Osteocyte (in vitro differentiated cells): ENCODE results near the gene MYPOP. TPM values are rescaled to one million over a fixed set of nuclear protein-coding genes. Genes with fewer than 3 reads are reported as not detected.

Experiments
- DNase-seq: peaks from one replicate; pipeline ENCODE4 v3.0.0; 2021; ENCODE audit warnings: mixed read lengths; ENCODE audit not compliant: unreplicated experiment; ENCODE audit errors: extremely low spot score
- H3K27ac Mint-ChIP-seq: one replicate; pipeline ENCODE4 v1.8.0; 2021; ENCODE audit warnings: mild to moderate bottlenecking, mixed read lengths; ENCODE audit not compliant: unreplicated experiment
- H3K27me3 Mint-ChIP-seq: one replicate; pipeline ENCODE4 v1.8.0; 2021; ENCODE audit warnings: mixed read lengths; ENCODE audit not compliant: unreplicated experiment
- H3K36me3 Mint-ChIP-seq: one replicate; pipeline ENCODE4 v1.8.0; 2021; ENCODE audit warnings: mixed read lengths; ENCODE audit not compliant: unreplicated experiment
- H3K4me1 Mint-ChIP-seq: one replicate; pipeline ENCODE4 v1.8.0; 2021; ENCODE audit warnings: mixed read lengths; ENCODE audit not compliant: unreplicated experiment
- H3K4me3 Mint-ChIP-seq: one replicate; pipeline ENCODE4 v1.8.0; 2021; ENCODE audit warnings: mild to moderate bottlenecking, moderate library complexity, mixed read lengths; ENCODE audit not compliant: unreplicated experiment
- H3K9me3 Mint-ChIP-seq: one replicate; pipeline ENCODE4 v1.8.0; 2021; ENCODE audit warnings: mixed read lengths; ENCODE audit not compliant: unreplicated experiment
- total RNA-seq: library from RNA; stranded (reverse); gene quantifications from 2 replicates; pipeline ENCODE4 v1.2.1, GENCODE V29; 2021
- TF ChIP-seq, protein P1 (sequence below): fragments of 200-600 bp; sonication (generic); IDR thresholded peaks from 2 replicates; pipeline ENCODE4 v1.5.0; 2021; ENCODE audit warnings: antibody characterized with exemption, mild to moderate bottlenecking, moderate library complexity

The MYPOP gene
- total RNA-seq, 1 donor from 2014 or later: 10.4 TPM

DNA sequence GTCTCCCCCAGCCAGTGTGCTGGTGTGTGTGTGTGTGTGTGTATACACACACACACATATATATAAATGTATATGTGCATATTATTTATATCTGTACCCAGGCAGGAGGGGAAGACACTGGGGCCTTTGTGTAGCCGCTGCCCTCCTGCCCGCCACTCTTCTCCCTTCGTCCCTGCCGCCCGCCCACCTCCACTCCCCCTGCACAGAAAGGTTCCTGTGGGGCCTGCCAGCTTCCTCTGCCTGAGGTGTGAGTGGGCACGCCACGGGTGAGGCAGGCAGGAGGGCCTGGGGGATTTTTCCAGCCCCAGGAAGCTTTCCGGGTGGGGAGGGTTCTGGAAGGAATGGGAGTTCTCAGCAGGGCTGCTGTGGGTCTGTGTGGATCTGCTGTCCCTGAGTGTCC lies 23.4 kb downstream of the MYPOP start:
- no peak overlapping the region for H3K4me3 Mint-ChIP-seq
- TF ChIP-seq, protein P1, sequence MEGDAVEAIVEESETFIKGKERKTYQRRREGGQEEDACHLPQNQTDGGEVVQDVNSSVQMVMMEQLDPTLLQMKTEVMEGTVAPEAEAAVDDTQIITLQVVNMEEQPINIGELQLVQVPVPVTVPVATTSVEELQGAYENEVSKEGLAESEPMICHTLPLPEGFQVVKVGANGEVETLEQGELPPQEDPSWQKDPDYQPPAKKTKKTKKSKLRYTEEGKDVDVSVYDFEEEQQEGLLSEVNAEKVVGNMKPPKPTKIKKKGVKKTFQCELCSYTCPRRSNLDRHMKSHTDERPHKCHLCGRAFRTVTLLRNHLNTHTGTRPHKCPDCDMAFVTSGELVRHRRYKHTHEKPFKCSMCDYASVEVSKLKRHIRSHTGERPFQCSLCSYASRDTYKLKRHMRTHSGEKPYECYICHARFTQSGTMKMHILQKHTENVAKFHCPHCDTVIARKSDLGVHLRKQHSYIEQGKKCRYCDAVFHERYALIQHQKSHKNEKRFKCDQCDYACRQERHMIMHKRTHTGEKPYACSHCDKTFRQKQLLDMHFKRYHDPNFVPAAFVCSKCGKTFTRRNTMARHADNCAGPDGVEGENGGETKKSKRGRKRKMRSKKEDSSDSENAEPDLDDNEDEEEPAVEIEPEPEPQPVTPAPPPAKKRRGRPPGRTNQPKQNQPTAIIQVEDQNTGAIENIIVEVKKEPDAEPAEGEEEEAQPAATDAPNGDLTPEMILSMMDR: no peak
- no peaks in the 10 kb centered on the region for H3K9me3 Mint-ChIP-seq
- peaks cover 3% of the 10 kb centered on the region for H3K27me3 Mint-ChIP-seq
- no peak overlapping the region for H3K27ac Mint-ChIP-seq
- DNase-seq: no peak
- peaks cover 5% of the 10 kb centered on the region for H3K36me3 Mint-ChIP-seq
- H3K4me1 Mint-ChIP-seq: peaks cover 28% of the 10 kb centered on the region

DNA sequence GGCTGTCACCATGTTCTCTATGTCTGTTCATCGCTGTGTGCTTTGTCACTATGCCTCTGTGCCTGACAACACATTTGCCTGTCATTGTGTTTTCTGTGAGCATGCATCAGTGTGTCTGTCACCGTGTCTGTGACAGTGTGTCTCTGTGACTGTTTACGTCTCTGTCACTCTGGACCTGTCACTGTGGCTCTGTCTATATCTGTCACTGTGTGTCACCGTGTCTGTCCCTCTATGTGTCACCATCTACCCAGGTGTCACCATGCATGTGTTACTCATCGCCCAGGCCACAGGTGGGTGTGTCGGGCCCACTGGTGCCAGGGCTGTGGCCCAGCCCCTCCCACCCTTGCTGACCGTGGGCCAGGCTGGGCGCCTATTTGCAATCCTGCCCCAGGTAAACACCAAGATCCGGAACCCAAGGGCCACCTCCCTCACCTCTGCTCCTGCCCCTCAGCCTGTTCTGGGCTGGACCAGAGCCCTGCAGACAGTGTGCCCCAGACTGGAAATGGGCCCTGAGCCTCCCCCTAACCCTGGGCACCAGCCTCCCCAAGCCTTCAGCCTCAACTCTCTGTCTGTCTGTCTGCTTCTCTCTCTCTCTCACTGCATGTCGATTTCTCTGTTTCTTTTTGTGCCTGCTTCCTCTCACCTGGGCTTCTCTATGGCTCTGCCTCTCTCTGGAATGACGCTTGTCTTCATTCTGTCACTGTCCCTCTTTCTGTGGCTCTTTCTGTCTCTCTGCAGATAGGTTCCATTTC lies 24.2 kb downstream of the MYPOP start:
- H3K27ac Mint-ChIP-seq: no peak overlapping the region
- H3K4me1 Mint-ChIP-seq: peaks cover 23% of the 10 kb centered on the region
- peaks cover 3% of the 10 kb centered on the region for H3K27me3 Mint-ChIP-seq
- H3K9me3 Mint-ChIP-seq: no peaks in the 10 kb centered on the region
- no peak for DNase-seq
- peaks cover 3% of the 10 kb centered on the region for H3K36me3 Mint-ChIP-seq
- TF ChIP-seq, protein P1: no peak
- no peak overlapping the region for H3K4me3 Mint-ChIP-seq

DNA sequence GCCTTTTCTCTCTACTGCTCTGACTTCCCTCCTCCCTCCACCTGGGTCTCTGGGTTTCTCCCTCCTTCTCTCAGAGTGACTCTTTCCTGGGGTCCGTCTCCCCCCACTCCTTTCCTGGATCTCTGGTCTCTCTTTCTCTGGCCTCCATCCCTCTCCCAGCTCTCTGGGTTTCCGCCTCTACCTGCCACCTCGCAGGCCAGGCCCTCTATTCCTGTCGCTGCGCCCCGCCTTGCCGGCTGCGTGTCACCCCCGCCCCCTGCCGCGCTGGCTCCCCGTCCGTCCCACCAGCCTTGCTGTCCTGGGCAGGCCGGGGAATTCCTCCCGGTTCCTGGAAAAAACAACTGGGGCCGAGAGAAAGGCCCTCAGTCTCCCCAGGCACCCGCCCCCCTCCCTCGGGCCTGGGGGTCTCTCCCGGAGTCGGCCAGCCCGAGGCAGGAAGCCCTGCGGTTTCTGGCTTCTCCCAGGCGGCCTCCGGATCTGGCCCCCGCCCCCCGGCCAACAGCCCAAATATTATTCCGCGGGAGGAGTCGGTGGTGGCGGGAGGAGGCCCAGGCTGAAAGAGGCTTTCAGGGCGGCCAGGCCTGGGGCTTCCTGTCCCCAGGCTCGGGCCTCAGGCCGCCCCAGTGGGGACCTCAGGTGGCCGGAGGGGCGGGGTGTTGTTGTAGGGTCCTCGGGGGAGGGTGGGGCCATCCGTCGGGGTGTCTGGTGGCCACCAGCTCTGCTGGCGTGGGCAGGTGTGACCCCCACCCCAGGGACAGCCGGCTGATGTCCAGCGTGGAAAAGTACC lies 25.8 kb downstream of the MYPOP start:
- Mint-ChIP-seq H3K4me1 (peaks cover 20% of the 10 kb centered on the region), H3K4me3 (no peak overlapping the region), H3K9me3 (no peaks in the 10 kb centered on the region), H3K27me3 (peaks cover 3% of the 10 kb centered on the region), H3K27ac (peak overlapping the region; percentile 50), H3K36me3 (peaks cover 2% of the 10 kb centered on the region)
- TF ChIP-seq, protein P1: no peak
- DNase-seq: no peak

DNA sequence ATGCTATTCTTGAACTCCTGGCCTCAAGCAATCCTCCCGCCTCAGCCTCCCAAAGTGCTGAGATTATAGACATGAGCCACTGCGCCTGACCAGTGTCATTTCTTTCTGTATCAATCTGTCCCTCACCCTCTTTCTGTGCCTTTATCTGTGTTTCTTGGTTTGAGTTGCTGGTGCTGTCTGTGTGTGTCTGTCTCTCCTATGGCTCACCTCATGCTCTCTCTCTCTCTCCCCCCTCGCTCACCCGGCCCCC lies 26.3 kb downstream of the MYPOP start:
- H3K27ac Mint-ChIP-seq: peak overlapping the region; percentile 50
- H3K9me3 Mint-ChIP-seq: no peaks in the 10 kb centered on the region
- H3K4me1 Mint-ChIP-seq: peaks cover 20% of the 10 kb centered on the region
- H3K4me3 Mint-ChIP-seq: no peak overlapping the region
- TF ChIP-seq, protein P1: no peak
- H3K27me3 Mint-ChIP-seq: peaks cover 3% of the 10 kb centered on the region
- DNase-seq: no peak
- H3K36me3 Mint-ChIP-seq: peaks cover under 1% of the 10 kb centered on the region

DNA sequence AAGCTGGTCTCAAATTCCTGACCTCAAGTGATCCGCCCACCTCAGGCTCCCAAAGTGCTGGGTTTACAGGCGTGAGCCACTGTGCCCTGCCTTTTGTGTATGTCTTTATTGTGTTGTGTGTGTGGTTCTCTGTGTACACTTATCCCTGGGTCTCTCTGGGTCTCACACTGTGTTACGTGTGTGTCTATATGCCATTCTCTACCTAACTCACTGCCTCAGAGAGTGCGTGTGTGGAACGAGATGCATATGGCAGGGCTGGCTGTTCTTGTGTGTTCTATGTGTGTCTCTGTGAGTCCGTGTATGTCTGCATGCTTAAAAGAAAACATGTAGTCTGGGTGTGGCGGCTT lies 27.8 kb downstream of the MYPOP start:
- Mint-ChIP-seq H3K27me3 (peaks cover 3% of the 10 kb centered on the region), H3K36me3 (no peaks in the 10 kb centered on the region), H3K27ac (no peak overlapping the region), H3K9me3 (no peaks in the 10 kb centered on the region), H3K4me1 (peaks cover 20% of the 10 kb centered on the region), H3K4me3 (no peak overlapping the region)
- no peak for DNase-seq
- TF ChIP-seq, protein P1: no peak
